HCT116 (cell line): ENCODE measurements around the gene EFNB1. TPM values are rescaled to one million over a fixed set of nuclear protein-coding genes. Genes with fewer than 3 reads are reported as not detected.

Experiments used
- ATAC-seq: fragments of 200-7000 bp; cut with Tn5 transposase; 2 replicates; pipeline ENCODE4 v1.9.1; 2020; ENCODE audit warnings: mild to moderate bottlenecking, moderate library complexity
- BruUV-seq: library from RNA; stranded (reverse); fragments of 400-500 nt; replicated peaks from 2 replicates; lab custom pipeline; 2021; lab: Mats Ljungman, UMichigan
- CTCF ChIA-PET: fragments of 300-600 bp; sonication (Branson Sonifier 250); formaldehyde crosslinking; loops from one replicate; lab custom pipeline; 2021; ENCODE audit warnings: antibody characterized with exemption; lab: Charles Lee
- POLR2A ChIA-PET: fragments of 300-600, 350-600 bp; sonication (Branson Sonifier 250); formaldehyde crosslinking; loops from one replicate; lab custom pipeline; 2021; ENCODE audit warnings: antibody characterized with exemption; lab: Charles Lee
- RAD21 ChIA-PET, 2 experiments: fragments of 300-600 bp; sonication (Branson Sonifier 250); formaldehyde crosslinking; loops; one replicate each; lab custom pipeline; 2023; ENCODE audit warnings: low total read pairs in 2 of 2; ENCODE audit not compliant: uncharacterized antibody in 2 of 2, unreplicated experiment in 2 of 2, low non-redundant PET in 1 of 2; lab: Charles Lee
- DNase-seq: peaks from one replicate; pipeline ENCODE4 v3.0.0-alpha.2; 2010; ENCODE audit warnings: low read depth, low spot score
- H2AFZ ChIP-seq: fragments of 200-600 bp; shearing (Covaris generic), sonication (generic); 2 replicates; pipeline ENCODE4 v1.6.1; 2017; ENCODE audit warnings: low read depth, mixed run types, mixed read lengths, antibody characterized with exemption, low read length; ENCODE audit not compliant: poor library complexity, severe bottlenecking
- H3K27ac ChIP-seq: 2 replicates; pipeline ENCODE4 v1.5.1; 2012; ENCODE audit warnings: low read depth, low read length
- H3K27me3 ChIP-seq: fragments of 200-600 bp; sonication (generic); 2 replicates; pipeline ENCODE4 v1.6.1; 2016; ENCODE audit warnings: mixed run types, low read length, mixed read lengths; ENCODE audit not compliant: insufficient read depth
- H3K36me3 ChIP-seq, 2 experiments: fragments of 200-500 bp in 1 of 2; fragments of 200-600 bp in 1 of 2; sonication (Bioruptor generic) in 1 of 2; sonication (generic) in 1 of 2; 2 replicates each; pipeline versions ENCODE4 v1.5.1 to v1.6.1; 2014 to 2016; ENCODE audit warnings: low read length in 2 of 2, inconsistent platforms in 1 of 2, mixed read lengths in 1 of 2, mixed run types in 1 of 2; ENCODE audit not compliant: insufficient read depth in 2 of 2, control insufficient read depth in 1 of 2
- H3K4me1 ChIP-seq, 2 experiments: fragments of 200-600 bp in 1 of 2; sonication (generic) in 1 of 2; 2 replicates each; pipeline versions ENCODE4 v1.5.1 to v1.6.1; 2012 to 2017; ENCODE audit warnings: low read length in 2 of 2, inconsistent platforms in 1 of 2, mild to moderate bottlenecking in 1 of 2, mixed read lengths in 1 of 2, mixed run types in 1 of 2, moderate library complexity in 1 of 2; ENCODE audit not compliant: insufficient read depth in 2 of 2, control insufficient read depth in 1 of 2
- H3K4me2 ChIP-seq: fragments of 200-600 bp; sonication (generic); 2 replicates; pipeline ENCODE4 v1.6.1; 2017; ENCODE audit warnings: mixed run types, low read length, mixed read lengths
- H3K4me3 ChIP-seq, 2 experiments: fragments of 200-600 bp in 1 of 2; sonication (generic) in 1 of 2; replicated peaks in 1 of 2; 2 replicates each; pipeline ENCODE4 v1.5.1; 2011 to 2016; ENCODE audit warnings: low read length in 2 of 2, control low read depth in 1 of 2, low read depth in 1 of 2, mild to moderate bottlenecking in 1 of 2, mixed read lengths in 1 of 2, mixed run types in 1 of 2
- H3K79me2 ChIP-seq: fragments of 200-600 bp; sonication (generic); 2 replicates; pipeline ENCODE4 v1.6.1; 2017; ENCODE audit warnings: mild to moderate bottlenecking, mixed run types, low read length, moderate library complexity, mixed read lengths; ENCODE audit not compliant: insufficient read depth
- H3K9ac ChIP-seq: fragments of 200-600 bp; sonication (generic); 2 replicates; pipeline ENCODE4 v1.6.1; 2016; ENCODE audit warnings: low read length, mixed read lengths
- H3K9me2 ChIP-seq: fragments of 200-600 bp; sonication (generic), shearing (Covaris generic); 2 replicates; pipeline ENCODE4 v1.6.1; 2017; ENCODE audit warnings: mixed run types, mild to moderate bottlenecking, moderate library complexity; ENCODE audit not compliant: insufficient read depth
- H3K9me3 ChIP-seq, 2 experiments: fragments of 200-500 bp in 1 of 2; fragments of 200-600 bp in 1 of 2; sonication (Bioruptor generic) in 1 of 2; sonication (generic) in 1 of 2; 2 replicates each; pipeline ENCODE4 v1.6.1; 2014 to 2017; ENCODE audit warnings: low read length in 2 of 2, mixed read lengths in 2 of 2, inconsistent platforms in 1 of 2, low read depth in 1 of 2, mild to moderate bottlenecking in 1 of 2, mixed run types in 1 of 2, moderate library complexity in 1 of 2; ENCODE audit not compliant: control insufficient read depth in 1 of 2, insufficient read depth in 1 of 2
- H4K20me1 ChIP-seq: fragments of 200-600 bp; sonication (generic), shearing (Covaris generic); 2 replicates; pipeline ENCODE4 v1.6.1; 2017; ENCODE audit warnings: mixed run types, mild to moderate bottlenecking, moderate library complexity; ENCODE audit not compliant: insufficient read depth
- ATF3 ChIP-seq: IDR thresholded peaks from 2 replicates; pipeline ENCODE4 v1.6.1; 2012
- EGR1 ChIP-seq: IDR thresholded peaks from 2 replicates; pipeline ENCODE4 v1.6.1; 2012; ENCODE audit warnings: low read depth
- EZH2 ChIP-seq: fragments of 200-600 bp; sonication (generic); IDR thresholded peaks from 2 replicates; pipeline ENCODE4 v1.6.1; 2017; ENCODE audit warnings: antibody characterized with exemption, mixed run types
- EZH2phosphoT487 ChIP-seq: fragments of 200-600 bp; IDR thresholded peaks from 2 replicates; pipeline ENCODE4 v1.6.1; 2018; ENCODE audit warnings: antibody characterized with exemption, borderline replicate concordance
- JUND ChIP-seq: IDR thresholded peaks from 2 replicates; pipeline ENCODE4 v1.6.1; 2012
- MAX ChIP-seq: IDR thresholded peaks from 2 replicates; pipeline ENCODE4 v1.6.1; 2012
- POLR2A ChIP-seq: IDR thresholded peaks from 2 replicates; pipeline ENCODE4 v1.7.0; 2011; ENCODE audit warnings: borderline replicate concordance; ENCODE audit not compliant: insufficient read depth, insufficient read length; ENCODE audit errors: extremely low read depth
- POLR2AphosphoS5 ChIP-seq: IDR thresholded peaks from 2 replicates; pipeline ENCODE4 v1.6.1; 2011; ENCODE audit warnings: mild to moderate bottlenecking, low read depth, low read length, moderate library complexity
- RAD21 ChIP-seq: IDR thresholded peaks from 2 replicates; pipeline ENCODE4 v1.6.1; 2012; ENCODE audit warnings: low read depth, mild to moderate bottlenecking
- REST ChIP-seq: IDR thresholded peaks from 2 replicates; pipeline ENCODE4 v1.6.1; 2012; ENCODE audit warnings: low read depth
- SIN3A ChIP-seq: IDR thresholded peaks from 2 replicates; pipeline ENCODE4 v1.6.1; 2012; ENCODE audit warnings: low read depth
- SP1 ChIP-seq: IDR thresholded peaks from 2 replicates; pipeline ENCODE4 v1.6.1; 2012; ENCODE audit warnings: low read depth
- TCF7L2 ChIP-seq: IDR thresholded peaks from 2 replicates; pipeline ENCODE4 v1.7.0; 2011; ENCODE audit warnings: borderline replicate concordance, inconsistent platforms; ENCODE audit not compliant: insufficient read depth, insufficient read length; ENCODE audit errors: extremely low read depth
- YY1 ChIP-seq: IDR thresholded peaks from 2 replicates; pipeline ENCODE4 v1.6.1; 2011; ENCODE audit warnings: low read length, low read depth, moderate library complexity, mild to moderate bottlenecking; ENCODE audit not compliant: insufficient replicate concordance; ENCODE audit errors: extremely low read depth
- ZBTB33 ChIP-seq: IDR thresholded peaks from 2 replicates; pipeline ENCODE4 v1.6.1; 2011; ENCODE audit warnings: mild to moderate bottlenecking, low read length, moderate library complexity; ENCODE audit not compliant: insufficient replicate concordance; ENCODE audit errors: extremely low read depth
- ZNF274 ChIP-seq: fragments of 200-500 bp; sonication (Bioruptor generic); IDR thresholded peaks from 2 replicates; pipeline ENCODE4 v1.6.1; 2014; ENCODE audit warnings: mild to moderate bottlenecking, low read depth, low read length, inconsistent platforms
- intact Hi-C: fragments of 100-400 bp; cut with micrococcal nuclease; formaldehyde crosslinking; loops from 2 replicates; pipeline ENCODE4 v1.10.0; 2022
- total RNA-seq: library from RNA; stranded (reverse); gene quantifications from one replicate; pipeline ENCODE4 v1.2.1, GENCODE V29; 2021; ENCODE audit not compliant: unreplicated experiment

The EFNB1 gene
- total RNA-seq, 1 experiment from 2014 or later = 14.7 TPM

DNA sequence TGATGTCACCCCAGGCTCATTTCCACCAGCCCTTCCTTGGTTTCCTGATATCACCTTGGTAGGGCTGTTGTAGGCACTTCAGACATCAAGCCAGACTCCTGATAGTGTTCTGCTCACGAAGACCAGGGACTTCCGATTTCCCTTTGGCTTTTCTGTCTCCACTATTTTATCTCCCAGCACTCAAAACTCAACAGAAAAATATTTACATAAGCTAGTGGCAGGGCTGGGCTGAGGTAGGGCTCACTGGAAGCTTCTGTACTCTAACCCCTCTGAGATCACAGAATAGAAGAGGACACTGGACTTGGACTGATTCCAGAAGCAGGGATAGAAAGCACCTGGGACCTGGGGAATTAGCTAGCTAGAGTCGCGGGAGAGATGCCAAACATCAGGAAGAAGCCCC is 34.4 kb upstream of the EFNB1 start (continued):
- TF ChIP-seq REST = no peak
- no peak for TF ChIP-seq ATF3

DNA sequence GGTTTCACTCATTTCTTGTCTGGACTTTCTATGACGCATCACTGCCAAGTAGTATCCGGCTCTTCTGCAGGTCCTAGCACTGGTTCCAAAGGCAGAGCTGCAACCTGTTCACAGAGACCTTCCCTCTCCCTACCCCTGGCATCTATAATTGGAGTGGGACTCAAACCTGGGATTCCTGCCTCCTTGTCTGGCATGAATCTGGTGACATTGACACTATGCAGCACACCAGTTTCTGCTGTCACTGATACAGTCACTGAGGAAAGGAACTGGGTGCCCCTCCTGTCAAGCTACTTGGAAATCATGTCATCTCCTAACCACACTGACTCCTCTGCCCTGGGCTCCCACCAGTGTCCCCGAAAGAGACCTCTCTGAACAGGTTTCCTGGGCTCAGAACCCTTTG is 33.1 kb upstream of the EFNB1 start:
- Histone ChIP-seq H3K27ac (no peak overlapping the region), H2AFZ (no peak overlapping the region), H3K9me3 (no peaks in the 10 kb centered on the region), H3K9me2 (no peaks in the 10 kb centered on the region), H3K4me1 (no peaks in the 10 kb centered on the region), H3K36me3 (no peaks in the 10 kb centered on the region), H3K79me2 (no peaks in the 10 kb centered on the region), H4K20me1 (no peaks in the 10 kb centered on the region), H3K4me3 (no peak overlapping the region)
- CTCF ChIA-PET = no interaction called here
- intact Hi-C loops = no loop called here
- no TSS peak for BruUV-seq
- TF ChIP-seq SP1 (no peak), YY1 (no peak), MAX (no peak), POLR2AphosphoS5 (no peak), EZH2 (no peak), EGR1 (no peak), POLR2A (no peak), TCF7L2 (no peak), RAD21 (no peak), SIN3A (no peak), EZH2phosphoT487 (no peak), ZBTB33 (no peak), ZNF274 (no peak), JUND (no peak), ATF3 (no peak)
- TF ChIP-seq, all 23 proteins: peak for 0
- no peak overlapping the region for H3K4me2 ChIP-seq
- no peak overlapping the region for H3K9ac ChIP-seq
- POLR2A ChIA-PET = no interaction called here
- no peak for DNase-seq
- RAD21 ChIA-PET = no interaction called here
- 0 out of 2 replicates have a peak, but pooled peaks cover 3% of the 10 kb centered on the region for H3K27me3 ChIP-seq
- no peak for ATAC-seq
